IMR-90 (cell line): ENCODE results near the gene CD6. TPM values are rescaled to one million over a fixed set of nuclear protein-coding genes. Genes with fewer than 3 reads are reported as not detected.

Experiments used
- ATAC-seq: fragments of 200-7000 bp; cut with Tn5 transposase; 2 replicates; pipeline ENCODE4 v1.9.1; 2020; ENCODE audit warnings: low read depth, mild to moderate bottlenecking, moderate library complexity
- BruUV-seq: library from RNA; stranded (reverse); fragments of 400-500 nt; replicated peaks from 2 replicates; lab custom pipeline; 2021; lab: Mats Ljungman, UMichigan
- CTCF ChIA-PET: fragments of 300-600 bp; formaldehyde crosslinking; extraction: SDS; loops from one replicate; lab custom pipeline; 2021; ENCODE audit warnings: antibody characterized with exemption; lab: Yijun Ruan, JAX
- POLR2A ChIA-PET: fragments of 300-600 bp; sonication (Branson Sonifier 250); formaldehyde crosslinking; loops from one replicate; lab custom pipeline; 2022; ENCODE audit warnings: antibody characterized with exemption; ENCODE audit not compliant: unreplicated experiment; lab: Charles Lee
- DNase-seq: peaks from one replicate; pipeline ENCODE4 v3.0.0; 2013
- H2AFZ ChIP-seq: replicated peaks from 2 replicates; pipeline ENCODE3; 2013; ENCODE audit warnings: low read length, mild to moderate bottlenecking; ENCODE audit not compliant: poor library complexity
- H2AK5ac ChIP-seq: 2 replicates; pipeline ENCODE4 v1.6.1; 2013; ENCODE audit warnings: low read depth, low read length, inconsistent platforms
- H2AK9ac ChIP-seq: replicated peaks from 2 replicates; pipeline ENCODE3; 2013; ENCODE audit warnings: mild to moderate bottlenecking, low read depth, low read length, moderate library complexity; ENCODE audit not compliant: poor library complexity
- H2BK120ac ChIP-seq: 2 replicates; pipeline ENCODE4 v1.6.1; 2013; ENCODE audit warnings: low read depth, low read length, inconsistent platforms
- H2BK15ac ChIP-seq: 3 replicates; pipeline ENCODE4 v1.6.1; 2013; ENCODE audit warnings: low read depth, low read length, inconsistent platforms
- H2BK20ac ChIP-seq: 2 replicates; pipeline ENCODE4 v1.6.1; 2013; ENCODE audit warnings: low read depth, mild to moderate bottlenecking, inconsistent platforms, low read length, moderate library complexity
- H2BK5ac ChIP-seq: 2 replicates; pipeline ENCODE4 v1.6.1; 2013; ENCODE audit warnings: mild to moderate bottlenecking, low read depth, low read length, inconsistent platforms; ENCODE audit not compliant: poor library complexity, severe bottlenecking
- H3K14ac ChIP-seq: replicated peaks from 2 replicates; pipeline ENCODE4 v1.6.1; 2013; ENCODE audit warnings: low read depth, low read length, inconsistent platforms
- H3K18ac ChIP-seq: 2 replicates; pipeline ENCODE4 v1.6.1; 2013; ENCODE audit warnings: low read depth, low read length, control low read depth
- H3K23ac ChIP-seq: 2 replicates; pipeline ENCODE4 v1.6.1; 2013; ENCODE audit warnings: low read depth, low read length, inconsistent platforms
- H3K27ac ChIP-seq: 2 replicates; pipeline ENCODE4 v1.5.1; 2013; ENCODE audit warnings: mild to moderate bottlenecking, control low read depth, low read length; ENCODE audit not compliant: insufficient read depth
- H3K27me3 ChIP-seq: 2 replicates; pipeline ENCODE4 v1.6.1; 2013; ENCODE audit warnings: low read length; ENCODE audit not compliant: control insufficient read depth, insufficient read depth
- H3K36me3 ChIP-seq: 2 replicates; pipeline ENCODE4 v1.6.1; 2013; ENCODE audit warnings: low read length, mixed read lengths; ENCODE audit not compliant: control insufficient read depth, insufficient read depth
- H3K4ac ChIP-seq: 2 replicates; pipeline ENCODE4 v1.6.1; 2013; ENCODE audit warnings: low read depth, low read length, inconsistent platforms
- H3K4me1 ChIP-seq: 2 replicates; pipeline ENCODE4 v1.6.1; 2013; ENCODE audit warnings: low read length, mixed read lengths; ENCODE audit not compliant: control insufficient read depth, insufficient read depth
- H3K4me2 ChIP-seq: 2 replicates; pipeline ENCODE4 v1.6.1; 2013; ENCODE audit warnings: low read depth, mild to moderate bottlenecking, control low read depth, low read length, moderate library complexity
- H3K4me3 ChIP-seq: 2 replicates; pipeline ENCODE4 v1.5.1; 2013; ENCODE audit warnings: low read depth, mild to moderate bottlenecking, control low read depth, low read length, moderate library complexity; ENCODE audit not compliant: insufficient read depth
- H3K56ac ChIP-seq: 2 replicates; pipeline ENCODE4 v1.6.1; 2013; ENCODE audit warnings: low read length, inconsistent platforms; ENCODE audit not compliant: insufficient read depth; ENCODE audit errors: extremely low read depth
- H3K79me1 ChIP-seq, 2 experiments: 2 replicates each; pipeline ENCODE4 v1.6.1; 2013; ENCODE audit warnings: low read length in 2 of 2, inconsistent platforms in 1 of 2, low read depth in 1 of 2
- H3K9ac ChIP-seq: 2 replicates; pipeline ENCODE4 v1.6.1; 2013; ENCODE audit warnings: low read depth, low read length, control low read depth
- H3K9me1 ChIP-seq: 2 replicates; pipeline ENCODE4 v1.6.1; 2013; ENCODE audit warnings: low read length, inconsistent platforms; ENCODE audit not compliant: insufficient read depth
- H3K9me3 ChIP-seq: 2 replicates; pipeline ENCODE4 v1.6.1; 2013; ENCODE audit warnings: low read length; ENCODE audit not compliant: control insufficient read depth, insufficient read depth
- H4K20me1 ChIP-seq: 2 replicates; pipeline ENCODE4 v1.6.1; 2013; ENCODE audit warnings: low read length, inconsistent platforms; ENCODE audit not compliant: insufficient read depth
- H4K5ac ChIP-seq: 2 replicates; pipeline ENCODE4 v1.6.1; 2013; ENCODE audit warnings: mild to moderate bottlenecking, low read depth, low read length, control low read depth
- H4K8ac ChIP-seq, 2 experiments: 2 replicates each; pipeline ENCODE4 v1.6.1; 2013; ENCODE audit warnings: low read depth in 2 of 2, low read length in 2 of 2, control low read depth in 1 of 2, inconsistent platforms in 1 of 2
- H4K91ac ChIP-seq: 2 replicates; pipeline ENCODE4 v1.6.1; 2013; ENCODE audit warnings: low read depth, low read length, inconsistent platforms; ENCODE audit not compliant: insufficient read depth
- BHLHE40 ChIP-seq: fragments of 150-350 bp; IDR thresholded peaks from 2 replicates; pipeline ENCODE4 v1.6.1; 2016; ENCODE audit warnings: mild to moderate bottlenecking, low read depth, low read length
- CEBPB ChIP-seq: IDR thresholded peaks from 2 replicates; pipeline ENCODE4 v1.6.1; 2012; ENCODE audit warnings: low read depth, low read length, improper control_type of control experiment
- CHD1 ChIP-seq: IDR thresholded peaks from 2 replicates; pipeline ENCODE4 v1.6.1; 2012; ENCODE audit warnings: low read depth, low read length, improper control_type of control experiment
- CTCF ChIP-seq: conservative IDR thresholded peaks from 2 replicates; pipeline ENCODE4 v1.5.1; 2012; ENCODE audit warnings: mild to moderate bottlenecking, low read depth, low read length, improper control_type of control experiment
- ELK1 ChIP-seq: fragments of 150-350 bp; IDR thresholded peaks from 2 replicates; pipeline ENCODE4 v1.6.1; 2016; ENCODE audit warnings: low read depth, mild to moderate bottlenecking, low read length, moderate library complexity, borderline replicate concordance
- FOS ChIP-seq: fragments of 150-350 bp; IDR thresholded peaks from 2 replicates; pipeline ENCODE4 v1.6.1; 2016; ENCODE audit warnings: low read depth, low read length
- MAFK ChIP-seq: IDR thresholded peaks from 2 replicates; pipeline ENCODE4 v1.6.1; 2012; ENCODE audit warnings: low read depth, low read length, improper control_type of control experiment
- MAZ ChIP-seq: IDR thresholded peaks from 2 replicates; pipeline ENCODE4 v1.6.1; 2012; ENCODE audit warnings: low read depth, mild to moderate bottlenecking, low read length, improper control_type of control experiment, moderate library complexity, borderline replicate concordance
- MXI1 ChIP-seq: IDR thresholded peaks from 2 replicates; pipeline ENCODE4 v1.6.1; 2012; ENCODE audit warnings: low read depth, mild to moderate bottlenecking, low read length, moderate library complexity, borderline replicate concordance
- NFE2L2 ChIP-seq: fragments of 150-350 bp; IDR thresholded peaks from 2 replicates; pipeline ENCODE4 v1.6.1; 2016; ENCODE audit warnings: low read depth, mild to moderate bottlenecking, low read length
- POLR2A ChIP-seq: IDR thresholded peaks from 2 replicates; pipeline ENCODE4 v1.6.1; 2012; ENCODE audit warnings: mild to moderate bottlenecking, low read depth, low read length
- RAD21 ChIP-seq: IDR thresholded peaks from 2 replicates; pipeline ENCODE4 v1.6.1; 2012; ENCODE audit warnings: low read length, improper control_type of control experiment
- RCOR1 ChIP-seq: IDR thresholded peaks from 2 replicates; pipeline ENCODE4 v1.6.1; 2012; ENCODE audit warnings: mild to moderate bottlenecking, low read length, improper control_type of control experiment; ENCODE audit not compliant: insufficient replicate concordance
- RFX5 ChIP-seq: IDR thresholded peaks from 2 replicates; pipeline ENCODE4 v1.8.0; 2012; ENCODE audit warnings: low read depth, mild to moderate bottlenecking, low read length, moderate library complexity
- SMC3 ChIP-seq: fragments of 150-350 bp; IDR thresholded peaks from 2 replicates; pipeline ENCODE4 v1.6.1; 2016; ENCODE audit warnings: low read depth, mild to moderate bottlenecking, antibody characterized with exemption, low read length, moderate library complexity
- WGBS, 2 experiments: methylation state at CpG; one replicate each; pipeline versions ENCODE4 v1.1.5 to v1.1.7; 2013; ENCODE audit warnings: missing lambda C conversion rate in 2 of 2; ENCODE audit not compliant: insufficient read length in 1 of 2; ENCODE audit errors: extremely low coverage in 2 of 2; 5-methylcytosine and 5-hydroxymethylcytosine counted together
- dilution Hi-C: fragments of 300-500 bp; cut with HindIII; formaldehyde crosslinking; loops from one replicate; pipeline ENCODE4 v1.14.3; 2018; ENCODE audit warnings: low sequenced_read_pairs; ENCODE audit not compliant: unreplicated experiment
- in situ Hi-C: fragments of 300-500 bp; cut with MboI; formaldehyde crosslinking; loops from 3 replicates; pipeline ENCODE4 v1.14.3; 2019; ENCODE audit warnings: low sequenced_read_pairs, inconsistent platforms, mixed read lengths
- intact Hi-C: fragments of 100-400 bp; cut with micrococcal nuclease; formaldehyde crosslinking; loops from 2 replicates; pipeline ENCODE4 v1.10.0; 2022
- polyA plus RNA-seq, 3 experiments: library from polyadenylated mRNA; depleted of rRNA; stranded (reverse); fragments of >200 nt; gene quantifications; 2 replicates each; pipeline ENCODE4 v1.2.3, GENCODE V29; 2012; ENCODE audit warnings: low replicate concordance in 1 of 3
- total RNA-seq: library from RNA; depleted of rRNA; stranded (reverse); fragments of >200 nt; gene quantifications from 2 replicates; pipeline ENCODE4 v1.2.3, GENCODE V29; 2012
- TF ChIP-seq, protein P1 (sequence below): fragments of 150-350 bp; IDR thresholded peaks from 2 replicates; pipeline ENCODE4 v1.6.1; 2017; ENCODE audit warnings: mild to moderate bottlenecking, antibody characterized with exemption, low read length, low read depth

CD6 gene
- total and polyA plus RNA-seq, 2 of the 4 experiments (the other 2 are of a cell fraction): not detected

DNA sequence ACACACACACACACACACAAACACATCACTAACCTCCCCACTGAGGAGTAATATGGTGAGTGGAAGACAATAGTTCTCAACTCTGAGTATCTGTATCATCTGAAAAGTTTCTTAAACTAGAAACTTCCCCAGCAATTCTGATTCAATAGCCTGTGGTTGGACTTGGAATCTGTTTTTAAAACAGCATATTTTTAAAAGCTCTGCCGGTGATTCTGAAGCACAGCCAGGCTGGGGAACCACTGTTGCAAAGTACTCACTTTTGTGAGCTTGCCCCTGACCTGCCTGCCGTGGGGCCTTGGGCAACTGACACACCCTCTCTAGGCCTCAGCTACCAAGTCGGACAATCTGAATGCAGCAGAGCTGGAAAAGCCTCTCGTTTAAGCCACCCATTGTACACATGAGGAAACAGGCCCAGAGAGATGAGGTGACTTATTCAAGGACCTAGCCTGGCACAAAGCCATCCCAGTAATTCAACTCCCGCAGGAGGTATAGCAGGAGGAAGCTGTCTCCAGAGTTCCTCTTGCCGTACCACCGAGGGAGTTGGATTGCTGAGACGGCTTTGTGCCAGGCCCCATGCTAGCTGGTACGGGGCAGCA, 28.4 kb upstream of the CD6 start:
- no peak overlapping the region for H4K5ac ChIP-seq
- intact Hi-C loops (no loop called here), dilution Hi-C loops (no loop called here), in situ Hi-C loops (no loop called here)
- no peak overlapping the region for H3K27ac ChIP-seq
- no peak overlapping the region for H3K23ac ChIP-seq
- H3K9me1 ChIP-seq: 0 out of 2 replicates have a peak, but pooled peaks cover 4% of the 10 kb centered on the region
- no peak overlapping the region for H3K18ac ChIP-seq
- no peak overlapping the region for H2BK120ac ChIP-seq
- peaks cover 15% of the 10 kb centered on the region for H3K36me3 ChIP-seq
- no peak overlapping the region for H2AK9ac ChIP-seq
- no peak overlapping the region for H4K91ac ChIP-seq
- H4K20me1 ChIP-seq: no peaks in the 10 kb centered on the region
- H3K56ac ChIP-seq: no peak overlapping the region
- H2AFZ ChIP-seq: no peak overlapping the region
- H3K14ac ChIP-seq: no peak overlapping the region
- H3K79me1 ChIP-seq: no peaks in the 10 kb centered on the region
- ChIA-PET POLR2A (interaction anchor here (0.6 kb wide), 1 partner anchor 171 kb away, joined by 3 read pairs; no protein-coding TSS in a partner anchor), CTCF (no interaction called here)
- no peak overlapping the region for H3K4me2 ChIP-seq
- no TSS peak for BruUV-seq
- H3K4me1 ChIP-seq: peaks cover 4% of the 10 kb centered on the region; the same call in 1 of the 2 replicates
- ATAC-seq: peak; percentile 60
- H3K4ac ChIP-seq: no peak overlapping the region
- H2AK5ac ChIP-seq: no peak overlapping the region
- H4K8ac ChIP-seq: no peak overlapping the region
- H3K27me3 ChIP-seq: no peaks in the 10 kb centered on the region
- H3K4me3 ChIP-seq: no peak overlapping the region
- H3K9ac ChIP-seq: no peak overlapping the region
- H3K9me3 ChIP-seq: no peaks in the 10 kb centered on the region
- TF ChIP-seq MXI1 (no peak), CEBPB (no peak), SMC3 (no peak), CHD1 (no peak), BHLHE40 (no peak), RFX5 (no peak), RAD21 (no peak), NFE2L2 (no peak), CTCF (no peak), FOS (no peak), MAZ (no peak), MAFK (no peak), POLR2A (no peak), RCOR1 (no peak), ELK1 (no peak)
- TF ChIP-seq, protein P1, sequence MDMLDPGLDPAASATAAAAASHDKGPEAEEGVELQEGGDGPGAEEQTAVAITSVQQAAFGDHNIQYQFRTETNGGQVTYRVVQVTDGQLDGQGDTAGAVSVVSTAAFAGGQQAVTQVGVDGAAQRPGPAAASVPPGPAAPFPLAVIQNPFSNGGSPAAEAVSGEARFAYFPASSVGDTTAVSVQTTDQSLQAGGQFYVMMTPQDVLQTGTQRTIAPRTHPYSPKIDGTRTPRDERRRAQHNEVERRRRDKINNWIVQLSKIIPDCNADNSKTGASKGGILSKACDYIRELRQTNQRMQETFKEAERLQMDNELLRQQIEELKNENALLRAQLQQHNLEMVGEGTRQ: no peak
- no peak overlapping the region for H2BK15ac ChIP-seq
- no peak for DNase-seq
- H2BK20ac ChIP-seq: no peak overlapping the region
- no peak overlapping the region for H2BK5ac ChIP-seq
- no CpG with 5 or more reads among the region's 9 CpGs for WGBS, 2 experiments
